DND-41 (cell line): ENCODE results near the gene CSNK1G1.

Experiments used
- ATAC-seq: fragments of 200-7000 bp; cut with Tn5 transposase; 3 replicates; pipeline ENCODE4 v1.9.1; 2021; ENCODE audit warnings: low read depth; ENCODE audit not compliant: insufficient read depth
- DNase-seq: peaks from one replicate; pipeline ENCODE4 v3.0.0-alpha.2; 2020
- H2AFZ ChIP-seq: 2 replicates; pipeline ENCODE4 v1.6.0; 2012; ENCODE audit warnings: low read depth, low read length
- H3K27ac ChIP-seq: 2 replicates; pipeline ENCODE4 v1.5.1; 2012; ENCODE audit warnings: low read length, inconsistent platforms
- H3K27me3 ChIP-seq: fragments of 200-600 bp; sonication (generic); 2 replicates; pipeline ENCODE4 v1.6.0; 2012; ENCODE audit warnings: low read length, mild to moderate bottlenecking, inconsistent platforms; ENCODE audit not compliant: insufficient read depth, poor library complexity
- H3K36me3 ChIP-seq: 2 replicates; pipeline ENCODE4 v1.5.1; 2012; ENCODE audit warnings: low read length, inconsistent platforms; ENCODE audit not compliant: insufficient read depth
- H3K4me1 ChIP-seq: 2 replicates; pipeline ENCODE4 v1.5.1; 2012; ENCODE audit warnings: mild to moderate bottlenecking, low read length; ENCODE audit not compliant: insufficient read depth
- H3K4me2 ChIP-seq: 2 replicates; pipeline ENCODE4 v1.6.0; 2012; ENCODE audit warnings: mild to moderate bottlenecking, moderate library complexity, low read length, inconsistent platforms; ENCODE audit not compliant: insufficient read depth
- H3K4me3 ChIP-seq, 2 experiments: fragments of 200-600 bp in 1 of 2; shearing (Covaris generic) in 1 of 2; 2 replicates each; pipeline ENCODE4 v1.5.1; 2012 to 2016; ENCODE audit warnings: inconsistent platforms in 2 of 2, low read length in 2 of 2, mild to moderate bottlenecking in 2 of 2, low read depth in 1 of 2, moderate library complexity in 1 of 2
- H3K79me2 ChIP-seq: 2 replicates; pipeline ENCODE4 v1.6.0; 2012; ENCODE audit warnings: low read length, inconsistent platforms; ENCODE audit not compliant: insufficient read depth
- H3K9ac ChIP-seq: 2 replicates; pipeline ENCODE4 v1.6.0; 2012; ENCODE audit warnings: low read depth, mild to moderate bottlenecking, inconsistent platforms, low read length, moderate library complexity
- H3K9me3 ChIP-seq: 2 replicates; pipeline ENCODE4 v1.5.1; 2012; ENCODE audit warnings: low read length, moderate library complexity, mild to moderate bottlenecking, inconsistent platforms; ENCODE audit not compliant: insufficient read depth, severe bottlenecking
- H4K20me1 ChIP-seq: 2 replicates; pipeline ENCODE4 v1.6.0; 2012; ENCODE audit warnings: low read length; ENCODE audit not compliant: insufficient read depth
- EZH2 ChIP-seq: IDR thresholded peaks from 3 replicates; pipeline ENCODE4 v1.6.1; 2012; ENCODE audit warnings: borderline replicate concordance, low read depth, mild to moderate bottlenecking, moderate library complexity, low read length, inconsistent platforms; ENCODE audit not compliant: severe bottlenecking
- TF ChIP-seq, protein P1 (sequence below): IDR thresholded peaks from 2 replicates; pipeline ENCODE4 v1.5.1; 2012; ENCODE audit warnings: borderline replicate concordance, low read length, moderate library complexity, mild to moderate bottlenecking; ENCODE audit not compliant: poor library complexity, severe bottlenecking; ENCODE audit errors: extremely low read depth

Gene CSNK1G1

GRCh38 chr15:64143276-64143675 lies 212.7 kb downstream of the CSNK1G1 start:
- Histone ChIP-seq H3K36me3 (peaks cover 29% of the 10 kb centered on the region), H3K4me3 (no peak overlapping the region), H3K9ac (no peak overlapping the region), H4K20me1 (no peaks in the 10 kb centered on the region; the same call in 1 of the 2 replicates), H3K27me3 (no peaks in the 10 kb centered on the region), H3K79me2 (no peaks in the 10 kb centered on the region), H3K4me1 (no peaks in the 10 kb centered on the region), H3K9me3 (no peaks in the 10 kb centered on the region), H2AFZ (no peak overlapping the region), H3K27ac (no peak overlapping the region), H3K4me2 (no peak overlapping the region)
- no peak for TF ChIP-seq EZH2
- TF ChIP-seq, protein P1, sequence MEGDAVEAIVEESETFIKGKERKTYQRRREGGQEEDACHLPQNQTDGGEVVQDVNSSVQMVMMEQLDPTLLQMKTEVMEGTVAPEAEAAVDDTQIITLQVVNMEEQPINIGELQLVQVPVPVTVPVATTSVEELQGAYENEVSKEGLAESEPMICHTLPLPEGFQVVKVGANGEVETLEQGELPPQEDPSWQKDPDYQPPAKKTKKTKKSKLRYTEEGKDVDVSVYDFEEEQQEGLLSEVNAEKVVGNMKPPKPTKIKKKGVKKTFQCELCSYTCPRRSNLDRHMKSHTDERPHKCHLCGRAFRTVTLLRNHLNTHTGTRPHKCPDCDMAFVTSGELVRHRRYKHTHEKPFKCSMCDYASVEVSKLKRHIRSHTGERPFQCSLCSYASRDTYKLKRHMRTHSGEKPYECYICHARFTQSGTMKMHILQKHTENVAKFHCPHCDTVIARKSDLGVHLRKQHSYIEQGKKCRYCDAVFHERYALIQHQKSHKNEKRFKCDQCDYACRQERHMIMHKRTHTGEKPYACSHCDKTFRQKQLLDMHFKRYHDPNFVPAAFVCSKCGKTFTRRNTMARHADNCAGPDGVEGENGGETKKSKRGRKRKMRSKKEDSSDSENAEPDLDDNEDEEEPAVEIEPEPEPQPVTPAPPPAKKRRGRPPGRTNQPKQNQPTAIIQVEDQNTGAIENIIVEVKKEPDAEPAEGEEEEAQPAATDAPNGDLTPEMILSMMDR: no peak
- no peak for DNase-seq
- no peak for ATAC-seq

DNA sequence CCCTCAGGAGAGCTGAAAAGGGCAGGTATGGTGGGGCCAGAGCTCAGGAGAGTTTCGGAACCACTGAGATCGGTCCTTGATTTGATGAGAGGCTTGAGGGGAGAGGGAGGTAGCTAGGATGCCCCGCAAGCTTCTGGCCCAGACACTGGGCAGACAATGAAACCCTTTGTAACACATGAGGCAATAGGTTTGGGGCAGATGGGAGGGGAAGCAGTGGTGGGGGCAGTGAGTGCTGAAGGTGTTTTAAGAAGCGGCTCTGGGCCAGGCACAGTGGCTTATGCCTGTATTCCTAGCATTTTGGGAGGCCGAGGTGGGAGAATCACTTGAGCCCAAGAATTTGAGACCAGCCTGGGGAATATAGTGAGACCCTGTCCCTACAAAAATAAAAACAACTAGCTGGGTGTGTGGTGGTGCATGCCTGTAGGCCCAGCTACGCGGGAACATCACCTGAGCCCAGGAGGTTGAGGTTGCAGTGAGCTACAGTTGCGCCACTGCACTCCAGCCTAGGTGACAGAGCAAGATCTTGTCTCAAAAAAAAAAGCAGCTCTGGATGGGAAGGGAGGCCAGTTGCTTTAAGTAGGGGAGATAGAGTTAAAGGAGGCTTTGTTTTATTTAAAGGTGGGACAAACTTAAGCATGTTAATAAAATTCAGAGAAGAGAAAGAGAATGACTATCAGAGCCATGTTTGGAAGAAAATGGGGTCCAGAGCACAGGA lies 214.0 kb downstream of the CSNK1G1 start:
- H3K9me3 ChIP-seq: no peaks in the 10 kb centered on the region
- H3K4me1 ChIP-seq: no peaks in the 10 kb centered on the region
- no peak overlapping the region for H3K9ac ChIP-seq
- no peak for TF ChIP-seq EZH2
- TF ChIP-seq, protein P1: no peak
- no peaks in the 10 kb centered on the region; the same call in 1 of the 2 replicates for H4K20me1 ChIP-seq
- no peak overlapping the region for H2AFZ ChIP-seq
- H3K27me3 ChIP-seq: no peaks in the 10 kb centered on the region
- DNase-seq: no peak
- no peak overlapping the region for H3K4me3 ChIP-seq
- ATAC-seq: no peak
- H3K4me2 ChIP-seq: no peak overlapping the region
- H3K36me3 ChIP-seq: peaks cover 41% of the 10 kb centered on the region
- no peaks in the 10 kb centered on the region for H3K79me2 ChIP-seq
- H3K27ac ChIP-seq: no peak overlapping the region

DNA sequence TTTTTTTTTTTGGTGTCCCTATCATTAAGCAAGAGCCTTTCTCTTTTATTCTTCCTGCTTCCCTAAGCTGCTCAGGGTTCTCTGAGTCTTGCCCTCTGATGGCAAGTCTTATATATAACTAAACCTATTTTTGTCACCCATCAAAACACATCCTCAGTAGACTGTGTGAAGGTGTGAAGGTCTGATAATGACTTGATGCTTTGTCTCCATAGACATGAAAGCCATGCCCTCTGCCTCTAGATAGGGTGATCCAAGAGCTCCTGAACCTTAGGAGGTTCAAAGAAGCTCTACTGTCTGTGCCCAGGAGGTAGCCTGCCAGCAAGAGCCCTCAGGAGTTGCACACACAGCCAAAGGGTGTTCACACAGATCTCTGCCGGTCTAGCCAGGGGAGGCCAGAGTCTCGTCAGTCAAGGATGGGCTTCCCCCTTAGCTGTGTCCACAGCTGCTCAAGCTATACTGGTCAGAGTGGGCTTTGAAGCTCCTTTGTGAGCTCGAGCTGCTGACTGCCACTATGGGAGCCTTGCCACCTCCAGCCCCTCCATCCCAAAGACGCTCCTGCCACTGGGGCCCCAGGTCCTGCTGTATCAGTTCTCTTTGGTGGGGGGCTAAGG lies 217.5 kb downstream of the CSNK1G1 start:
- Histone ChIP-seq H3K9me3 (no peaks in the 10 kb centered on the region), H3K27me3 (no peaks in the 10 kb centered on the region), H3K36me3 (peaks cover 64% of the 10 kb centered on the region), H3K4me2 (no peak overlapping the region), H2AFZ (no peak overlapping the region), H4K20me1 (no peaks in the 10 kb centered on the region; the same call in 1 of the 2 replicates), H3K9ac (no peak overlapping the region), H3K79me2 (no peaks in the 10 kb centered on the region), H3K4me1 (no peaks in the 10 kb centered on the region), H3K4me3 (no peak overlapping the region), H3K27ac (no peak overlapping the region)
- no peak for TF ChIP-seq EZH2
- TF ChIP-seq, protein P1: no peak
- ATAC-seq: no peak
- no peak for DNase-seq
